ENCODE data around the gene SLAIN2.
"Not testable (repeated sequence)": the region's sequence is repeated elsewhere in the genome, so short reads cannot be mapped to it uniquely, and the experiment has no call there.

SLAIN2 gene

GRCh38 chr4:48370260-48371134 lies 29.2 kb downstream of the SLAIN2 start:
- DNase-seq: peak; percentile 59

GRCh38 chr4:48372272-48372671 lies 30.9 kb downstream of the SLAIN2 start:
- DNase-seq: no peak

GRCh38 chr4:48375651-48376304 lies 34.4 kb downstream of the SLAIN2 start:
- DNase-seq: peak; percentile 85

- no peak for DNase-seq
These were observed 38.4 kb downstream of the SLAIN2 start for GRCh38 chr4:48379587-48380180.

GRCh38 chr4:48380583-48381167 lies 39.3 kb downstream of the SLAIN2 start:
- no peak for DNase-seq

- no peak for DNase-seq
These were observed 47.3 kb downstream of the SLAIN2 start for GRCh38 chr4:48388525-48389154.

- DNase-seq: no peak
These were observed 54.7 kb downstream of the SLAIN2 start for GRCh38 chr4:48396043-48396442.

GRCh38 chr4:48400416-48400815 lies 59.1 kb downstream of the SLAIN2 start:
- no peak for DNase-seq

- DNase-seq: no peak
These were observed 62.0 kb downstream of the SLAIN2 start for GRCh38 chr4:48403358-48403757.

GRCh38 chr4:48403779-48404178 lies 62.5 kb downstream of the SLAIN2 start:
- DNase-seq: no peak

GRCh38 chr4:48405924-48406323 lies 64.6 kb downstream of the SLAIN2 start:
- no peak for DNase-seq

- no peak for DNase-seq
These were observed 67.9 kb downstream of the SLAIN2 start for GRCh38 chr4:48409203-48409602.

GRCh38 chr4:48410812-48411211 lies 69.5 kb downstream of the SLAIN2 start:
- DNase-seq: no peak

GRCh38 chr4:48420144-48420543 lies 78.8 kb downstream of the SLAIN2 start:
- DNase-seq: no peak

- no peak for DNase-seq
These were observed 79.8 kb downstream of the SLAIN2 start for GRCh38 chr4:48421101-48421500.

GRCh38 chr4:48428926-48429325 lies 87.6 kb downstream of the SLAIN2 start:
- no peak for DNase-seq

- DNase-seq: no peak
These were observed 88.6 kb downstream of the SLAIN2 start for GRCh38 chr4:48429709-48430474.

- no peak for DNase-seq
These were observed 90.1 kb downstream of the SLAIN2 start for GRCh38 chr4:48431401-48431800.

GRCh38 chr4:48432017-48432416 lies 90.7 kb downstream of the SLAIN2 start:
- DNase-seq: no peak

GRCh38 chr4:48436318-48436717 lies 95.0 kb downstream of the SLAIN2 start:
- no peak for DNase-seq

GRCh38 chr4:48439988-48440387 lies 98.7 kb downstream of the SLAIN2 start:
- DNase-seq: no peak

GRCh38 chr4:48440914-48441313 lies 99.6 kb downstream of the SLAIN2 start:
- DNase-seq: not testable (repeated sequence)

All from NCI-H2029 treated with DMSO at 0.1 percent for 48 hours (cell line).